NCI-H526 treated with DMSO at 0.1 percent for 48 hours (cell line): ENCODE data around the gene FBXW11.

ENCODE experiments used
- DNase-seq: peaks from one replicate; lab custom pipeline; 2025; lab: John Stamatoyannopoulos, UW

Gene FBXW11

DNA sequence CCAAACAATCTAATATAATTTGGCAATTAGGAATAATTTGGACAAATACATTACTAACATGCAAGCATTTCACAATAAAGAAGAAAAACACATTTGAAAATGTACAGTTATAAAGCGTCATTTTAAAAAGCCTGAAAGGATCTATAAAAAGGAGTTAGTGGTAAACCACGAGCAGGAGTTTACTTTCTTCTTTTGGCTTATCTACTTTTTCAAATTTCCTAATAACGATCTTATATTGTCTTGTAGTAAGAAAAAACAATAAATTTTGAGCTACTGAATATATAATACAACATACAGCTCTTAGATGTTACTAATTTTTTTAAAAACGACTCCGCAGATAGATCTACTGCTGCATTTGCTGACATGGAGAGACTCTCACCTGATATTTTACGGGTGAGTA is 141.0 kb downstream of the FBXW11 start:
- no peak for DNase-seq

DNA sequence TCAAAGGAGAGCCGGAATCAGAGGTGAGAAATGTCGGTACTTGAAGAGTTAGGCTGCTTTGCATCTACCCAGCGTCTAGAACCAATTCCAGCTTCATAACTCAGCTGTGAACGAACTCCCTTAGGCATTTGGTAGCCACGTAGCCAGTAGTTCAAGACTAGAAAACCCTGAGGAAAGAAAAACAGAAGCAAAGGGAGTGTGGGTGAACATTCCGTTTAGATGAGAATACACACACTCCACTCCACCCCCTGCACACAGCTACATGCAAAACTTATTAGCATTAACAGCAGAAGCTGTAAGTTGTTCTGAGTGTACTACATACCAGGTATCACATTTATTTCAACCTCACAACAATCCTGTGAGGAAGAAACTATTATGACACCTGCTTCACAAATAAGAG is 142.5 kb downstream of the FBXW11 start:
- DNase-seq: no peak

DNA sequence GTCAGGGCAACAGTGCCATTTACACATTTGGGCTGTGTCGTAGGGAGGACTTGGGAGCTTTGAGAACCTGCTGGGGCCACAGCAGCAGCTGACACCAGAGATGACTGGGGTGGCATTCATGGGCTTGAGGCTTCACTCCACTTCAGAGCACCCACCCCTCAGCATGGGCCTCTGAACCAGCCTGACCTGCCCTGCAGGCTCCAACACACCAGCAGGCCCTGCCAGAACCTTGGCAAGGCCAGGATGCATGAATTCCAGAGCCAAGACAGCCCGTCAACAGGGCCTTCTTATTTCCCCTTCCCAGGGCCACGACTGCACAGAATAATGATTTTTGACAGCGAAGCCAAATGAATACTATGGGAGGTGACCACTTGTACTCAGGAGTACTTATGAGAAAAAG is 143.8 kb downstream of the FBXW11 start:
- DNase-seq: no peak

DNA sequence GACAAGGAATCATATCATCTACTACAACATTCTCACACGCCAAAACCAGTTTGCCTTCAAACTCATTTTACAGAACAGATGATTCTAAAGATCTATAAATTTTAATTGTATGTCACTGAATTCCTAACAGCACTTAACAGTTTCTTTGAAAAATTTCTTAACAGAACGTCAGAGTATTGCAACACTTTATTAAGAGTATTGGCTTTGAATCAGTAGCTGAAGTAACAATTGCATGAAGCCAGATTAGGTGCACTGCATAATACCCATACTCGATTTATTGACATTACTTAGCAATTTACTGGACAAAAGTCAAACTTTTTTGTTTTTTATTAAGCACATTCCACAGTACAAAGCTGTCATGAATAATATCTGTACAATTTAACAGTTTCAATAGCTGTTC is 145.1 kb downstream of the FBXW11 start:
- no peak for DNase-seq

DNA sequence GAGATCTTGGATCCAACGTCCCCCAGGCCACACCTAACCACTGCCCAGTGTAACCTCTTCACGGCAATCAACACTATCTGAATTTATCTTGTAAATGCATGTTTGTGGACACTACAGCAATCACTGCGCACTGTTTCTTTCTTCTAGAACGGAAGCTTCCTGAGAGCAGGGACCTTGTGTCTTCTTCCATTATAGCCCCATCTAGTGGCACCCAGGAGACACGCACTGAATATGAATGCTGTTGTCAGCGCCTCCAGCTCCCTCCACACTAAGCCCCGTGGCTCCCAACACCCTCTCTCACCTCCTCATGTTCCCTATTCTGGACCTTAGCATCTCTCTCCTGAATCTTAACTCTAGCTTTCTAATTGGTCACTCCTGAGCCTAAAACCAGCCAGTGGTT is 148.1 kb downstream of the FBXW11 start:
- no peak for DNase-seq

DNA sequence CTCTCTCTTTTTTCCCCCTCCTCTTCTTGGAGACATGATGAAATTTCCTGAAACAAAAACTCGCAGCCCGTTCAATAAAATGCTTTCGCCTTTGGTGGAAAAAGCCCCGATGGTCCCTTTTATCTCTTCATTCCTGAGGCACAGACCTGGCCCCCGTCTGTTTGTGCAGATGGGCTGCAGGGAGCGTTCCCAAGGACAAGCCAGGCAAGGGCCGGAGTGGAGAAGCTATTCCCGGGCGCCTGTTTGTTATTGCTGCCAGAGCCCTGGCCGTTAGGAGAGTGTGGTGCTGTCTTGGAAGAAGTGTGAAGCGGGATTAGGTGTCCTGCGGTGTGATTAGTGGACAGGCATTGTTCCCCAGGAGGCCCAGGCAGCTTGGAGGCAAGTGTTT is 149.0 kb downstream of the FBXW11 start:
- no peak for DNase-seq

DNA sequence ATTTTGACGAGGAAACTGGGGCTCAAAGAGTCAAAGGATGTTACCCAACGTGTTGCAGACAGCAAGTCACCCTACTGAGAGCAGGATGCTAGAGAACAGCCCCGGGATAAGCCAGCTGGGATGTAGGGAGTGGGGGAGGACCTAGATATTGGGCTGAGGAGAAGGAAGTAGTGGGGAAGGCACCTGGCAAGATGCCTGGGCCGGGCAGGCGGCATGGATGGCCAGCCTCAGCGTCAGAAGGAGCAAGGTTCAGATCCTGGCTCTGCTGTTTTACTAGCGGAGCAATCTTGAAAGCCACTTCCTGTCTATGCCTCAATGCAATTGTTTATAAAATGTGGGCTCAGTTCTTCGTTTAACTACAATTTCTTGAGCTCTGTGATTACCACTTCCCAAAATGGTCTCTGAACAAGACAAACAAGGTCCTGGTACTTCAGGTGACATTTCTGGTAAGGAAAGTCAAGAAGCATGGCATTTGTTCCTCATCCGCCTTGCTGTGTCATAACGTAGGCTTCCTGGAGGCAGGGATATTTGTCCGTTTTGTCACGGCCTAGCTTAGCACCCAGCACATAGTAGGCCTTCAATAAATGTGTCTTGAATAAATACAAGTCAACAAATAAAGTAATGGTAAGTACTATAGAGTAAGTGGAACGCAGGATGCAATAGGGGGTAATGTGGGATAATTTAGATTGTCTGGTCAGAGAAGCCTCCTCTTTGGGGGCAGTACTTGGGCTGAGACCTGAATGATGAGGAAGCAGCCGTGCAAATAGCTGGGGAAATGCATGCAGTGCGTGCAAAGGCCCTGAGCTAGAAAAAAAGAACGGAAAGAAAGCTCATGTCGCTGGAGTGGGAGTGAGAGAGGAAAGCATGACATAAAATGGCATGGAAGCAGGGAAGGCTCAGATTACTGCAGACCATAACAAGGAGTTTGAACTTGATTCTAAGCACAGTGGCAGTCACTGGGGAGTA is 150.4 kb downstream of the FBXW11 start:
- no peak for DNase-seq

DNA sequence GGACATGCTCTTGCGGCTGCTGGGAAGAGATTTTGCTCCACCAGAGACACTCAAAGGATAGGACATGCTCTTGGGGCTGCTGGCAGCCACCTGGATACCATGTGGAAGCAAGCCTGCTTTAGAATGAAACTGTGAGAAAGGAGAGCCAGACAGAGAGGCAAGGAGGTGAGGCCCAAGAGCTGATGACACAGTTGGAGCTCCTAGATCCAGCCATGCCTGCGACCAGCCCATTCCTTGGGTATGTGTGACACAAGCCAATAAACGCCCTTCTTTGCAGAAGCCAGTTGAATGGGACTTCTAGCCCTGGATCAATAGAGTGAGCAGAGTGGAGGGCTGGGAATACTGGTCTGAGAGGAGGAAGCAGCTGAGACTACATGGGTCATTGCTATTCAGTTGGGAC is 151.2 kb downstream of the FBXW11 start:
- no peak for DNase-seq

DNA sequence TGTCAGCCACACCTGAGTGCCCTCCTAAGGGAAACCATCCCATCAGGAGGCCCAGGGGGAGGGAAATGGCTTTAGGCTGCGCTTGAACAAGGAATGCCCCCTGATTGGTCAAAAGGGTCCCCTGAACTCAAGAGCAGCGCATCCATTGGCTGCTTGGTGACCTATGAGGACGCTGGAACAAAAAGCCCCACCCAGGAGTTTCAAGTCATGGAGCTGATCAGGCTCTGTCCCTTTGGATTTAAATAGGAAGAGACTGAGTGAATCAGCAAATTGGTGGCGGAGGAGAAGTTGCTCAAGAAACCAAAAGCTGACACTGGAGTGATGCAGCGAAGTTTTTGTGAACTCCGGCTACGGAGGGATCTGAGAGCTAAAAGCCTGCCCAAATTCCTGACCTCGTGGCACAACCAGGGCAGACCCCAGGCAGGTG is 154.2 kb downstream of the FBXW11 start:
- DNase-seq: no peak

DNA sequence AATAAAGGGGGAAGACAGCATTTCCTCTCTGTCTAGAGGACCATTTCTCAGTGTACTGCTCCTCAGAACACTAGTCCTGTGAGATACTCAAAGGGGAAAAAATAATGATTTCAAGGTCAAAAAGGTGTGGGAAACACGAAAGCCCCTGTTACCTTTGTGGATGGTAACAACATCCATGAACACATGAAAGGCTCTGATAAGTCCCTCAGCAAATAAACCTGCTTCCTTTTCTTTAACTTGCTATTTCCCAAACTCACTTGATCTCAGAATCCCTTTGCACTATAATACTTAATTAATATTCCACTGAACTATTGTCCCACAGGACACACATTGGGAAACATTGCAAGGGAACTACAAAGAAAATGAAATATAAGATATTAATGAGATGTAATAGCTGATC is 155.2 kb downstream of the FBXW11 start:
- DNase-seq: no peak

DNA sequence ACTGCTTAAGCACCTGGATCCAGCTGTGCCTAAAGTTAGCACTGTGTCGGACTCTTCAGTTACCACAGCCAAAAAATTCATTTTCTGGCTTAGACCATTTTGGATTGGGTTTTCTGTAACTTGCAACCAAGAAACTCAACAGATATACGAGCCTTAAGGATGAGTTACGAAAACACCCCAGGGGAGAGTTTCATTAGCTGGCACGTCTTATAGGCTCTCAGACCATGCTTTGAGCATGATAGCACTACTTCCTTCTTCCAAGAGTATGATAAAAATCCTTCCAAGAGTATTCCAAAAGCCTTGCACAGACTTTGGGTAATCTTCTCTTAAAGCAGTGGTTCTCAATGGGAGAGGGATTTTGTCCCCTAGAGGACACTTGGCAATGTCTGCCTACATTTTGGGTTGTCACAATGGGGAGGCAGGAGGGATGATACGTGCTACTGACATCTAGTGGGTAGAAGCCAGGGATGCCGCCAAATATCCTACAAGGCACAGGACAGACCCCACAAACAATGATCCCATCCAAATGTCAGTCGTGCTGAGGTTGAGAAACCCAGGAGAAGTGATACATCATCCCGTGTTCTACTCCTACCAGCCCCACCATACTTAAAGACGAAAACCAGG is 156.0 kb downstream of the FBXW11 start:
- no peak for DNase-seq

DNA sequence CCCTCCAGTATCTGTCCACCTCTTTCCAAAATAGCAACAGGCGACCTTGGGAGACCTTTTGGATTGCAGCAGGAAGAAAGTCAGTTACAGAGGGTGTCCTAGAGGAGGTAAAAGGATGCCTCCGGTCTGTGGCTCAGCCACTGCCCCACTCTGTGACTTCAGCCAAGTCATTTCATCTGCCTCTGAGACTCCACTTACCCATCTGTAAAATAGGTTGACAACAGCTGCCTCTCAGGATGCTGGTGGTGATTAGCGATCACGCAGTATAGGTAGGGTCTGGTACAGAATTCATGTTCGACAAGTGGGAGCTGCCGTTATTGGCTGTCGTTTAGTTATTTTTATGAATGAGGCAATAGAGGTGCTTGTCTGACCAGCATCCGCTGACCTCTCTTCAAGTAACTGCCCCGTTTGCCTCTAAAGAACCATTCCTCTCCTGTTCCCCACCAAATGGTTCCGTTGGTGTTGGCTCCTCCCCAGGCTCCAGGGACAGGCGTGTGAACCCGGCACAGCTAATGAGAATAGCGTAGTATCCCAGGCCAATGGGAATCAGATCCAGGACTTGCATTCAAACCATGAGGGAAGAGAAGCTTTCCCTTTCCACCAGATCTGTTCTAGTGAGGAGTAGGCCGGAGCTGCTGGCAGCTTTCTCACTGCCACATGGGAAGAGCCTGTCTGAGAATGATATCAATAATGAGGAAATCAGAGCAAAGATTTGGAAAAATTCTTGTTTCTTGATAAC is 156.7 kb downstream of the FBXW11 start:
- no peak for DNase-seq

DNA sequence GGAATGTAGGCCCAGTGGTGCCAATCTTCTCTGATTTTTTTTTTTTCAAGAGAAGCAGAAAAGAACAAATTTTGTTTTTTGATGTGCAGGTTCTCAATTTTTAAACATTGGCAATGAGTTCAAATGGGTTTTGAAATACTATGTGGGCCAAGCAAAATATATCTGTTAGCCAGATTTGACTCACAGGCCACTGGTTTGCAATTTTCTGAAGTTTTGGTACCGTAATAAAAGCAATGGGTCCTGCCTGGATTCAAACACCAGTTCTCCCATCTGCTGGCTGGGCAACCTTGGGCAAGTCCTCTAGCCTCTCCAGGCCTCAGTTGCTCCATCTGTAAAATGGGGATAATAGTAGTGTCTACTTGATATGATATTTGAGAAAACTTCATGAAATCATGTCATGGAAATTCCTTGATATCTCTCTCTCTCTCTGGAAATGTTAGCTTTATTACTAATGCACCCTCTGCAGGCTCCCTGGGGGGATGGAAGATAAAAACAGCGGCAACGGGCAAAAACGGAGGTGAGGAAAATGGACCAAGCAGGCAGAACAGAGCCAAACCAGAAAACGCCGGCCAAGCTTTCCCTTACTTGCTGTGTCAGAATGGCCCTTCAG is 157.4 kb downstream of the FBXW11 start:
- DNase-seq: no peak

DNA sequence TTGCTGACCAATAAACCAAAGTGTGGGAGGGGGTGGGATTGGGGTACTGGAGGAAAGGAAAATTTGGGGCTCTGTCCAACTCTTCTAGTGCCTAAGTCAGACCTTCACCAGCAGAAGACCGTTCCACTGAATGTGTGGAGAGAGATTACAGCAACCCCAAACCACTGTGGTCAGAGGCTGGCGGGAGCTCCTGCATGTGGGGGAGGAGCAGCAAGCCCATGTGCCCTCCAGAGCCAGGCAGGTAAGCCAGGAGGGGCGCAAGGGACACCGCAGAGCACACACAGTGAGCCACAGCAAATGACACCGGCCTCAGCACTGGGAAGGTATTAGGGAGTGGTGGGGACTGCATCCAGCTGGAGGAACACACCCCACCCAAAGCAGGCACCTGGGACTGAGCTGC is 158.0 kb downstream of the FBXW11 start:
- DNase-seq: no peak

DNA sequence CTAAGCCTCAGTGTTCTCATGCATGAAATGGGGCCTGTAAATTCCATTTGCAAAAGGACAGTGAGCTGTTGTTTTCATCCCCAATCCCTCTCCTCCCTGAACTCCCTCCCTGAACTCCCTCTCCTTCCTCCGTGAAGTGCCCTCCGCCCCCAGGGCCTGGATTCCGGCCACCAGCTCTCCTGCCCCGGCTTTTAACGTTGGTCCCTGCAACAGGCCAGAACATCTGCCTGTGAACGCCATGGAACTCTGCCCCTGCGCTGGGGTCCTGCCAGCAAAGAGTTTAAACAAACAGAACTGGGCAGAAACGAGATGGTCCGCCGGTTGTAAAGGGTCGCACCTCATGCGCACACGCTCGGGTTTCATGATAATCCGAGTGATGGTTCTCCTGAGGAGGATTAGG is 158.4 kb downstream of the FBXW11 start:
- no peak for DNase-seq

DNA sequence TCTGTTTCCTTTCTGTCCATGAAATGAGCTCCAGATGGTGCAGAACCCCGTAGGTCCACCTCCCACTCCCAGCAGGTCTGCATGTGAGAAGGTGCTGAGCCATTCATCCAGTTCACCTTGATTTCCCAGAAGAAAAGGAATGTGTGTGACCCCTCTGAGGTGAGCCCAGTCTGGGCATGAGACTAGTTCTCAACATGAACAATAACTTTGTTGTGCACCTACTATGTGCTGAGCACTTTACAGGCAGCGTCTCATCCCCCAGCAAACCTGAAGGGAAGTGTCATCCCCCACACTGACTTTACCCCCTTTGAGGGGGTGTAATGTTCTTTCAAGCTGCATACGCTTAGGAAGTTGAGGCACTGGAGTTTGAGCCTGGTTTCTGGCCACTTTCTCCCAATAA is 159.4 kb downstream of the FBXW11 start:
- DNase-seq: no peak

DNA sequence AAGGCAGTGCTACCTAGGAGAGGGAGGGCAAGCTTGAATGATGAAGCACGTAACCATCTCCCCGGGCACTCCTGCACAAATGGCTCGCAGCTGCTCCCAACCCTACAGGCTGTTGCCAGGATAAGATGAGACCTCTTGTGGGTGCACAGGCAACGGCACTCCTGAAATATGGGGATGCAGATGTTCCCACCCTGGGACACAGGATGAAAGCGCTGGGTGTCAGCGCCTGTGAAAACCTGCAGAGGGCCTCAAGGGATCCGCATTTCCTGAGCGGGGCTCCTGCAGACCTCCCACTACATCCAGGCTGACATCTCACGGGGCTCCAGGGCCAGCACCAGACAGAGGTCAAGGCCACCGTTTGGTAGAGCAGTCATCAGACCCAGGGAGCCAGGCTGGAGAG is 160.1 kb downstream of the FBXW11 start:
- DNase-seq: no peak

DNA sequence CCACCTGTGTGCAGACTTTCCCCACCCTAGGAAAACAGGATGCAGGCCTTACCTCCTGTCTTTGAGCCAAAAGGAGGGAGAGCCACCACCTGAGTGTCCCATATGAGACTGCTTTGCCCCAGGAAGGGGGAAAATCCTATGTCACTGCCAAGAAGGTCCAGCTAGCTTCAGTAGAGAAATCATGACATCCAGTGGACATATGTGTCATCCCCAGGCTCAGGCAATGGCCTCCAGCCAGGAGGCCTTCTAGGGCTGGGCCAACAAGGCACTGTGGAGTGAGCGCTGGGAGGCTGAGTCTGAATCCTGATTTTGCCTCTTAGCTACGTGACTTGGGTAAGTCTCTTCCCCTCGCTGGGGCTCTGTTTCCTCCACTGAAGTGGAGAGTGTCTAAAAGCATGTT is 160.6 kb downstream of the FBXW11 start:
- no peak for DNase-seq

DNA sequence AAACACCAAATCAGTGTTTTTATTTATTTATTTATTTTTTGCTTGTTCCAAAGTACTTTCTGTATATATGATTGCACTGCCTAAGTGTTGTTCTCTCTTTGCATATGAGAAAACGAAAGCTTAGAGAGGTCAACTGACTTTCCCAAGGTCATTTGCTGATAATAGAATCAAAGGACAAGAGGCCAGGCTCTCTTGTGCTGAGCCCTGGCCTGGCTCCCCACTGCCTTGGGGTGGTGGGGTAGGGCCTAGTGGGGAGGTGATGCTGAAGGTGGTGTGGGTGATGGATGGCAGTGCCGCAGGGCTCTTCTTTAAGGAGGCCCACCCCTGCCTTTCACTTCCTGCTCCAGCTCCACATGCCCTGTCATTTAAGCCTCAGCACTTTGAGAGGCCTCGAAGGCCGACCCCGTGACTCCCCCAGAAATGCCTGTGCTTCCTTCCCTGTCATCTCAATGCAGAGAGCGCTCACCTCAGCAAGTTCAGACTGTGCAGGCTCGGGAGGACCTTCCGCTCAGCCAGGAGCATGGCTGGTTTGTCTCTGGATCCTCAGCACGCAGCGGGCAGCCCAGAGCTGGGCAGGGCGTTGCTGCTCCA is 161.3 kb downstream of the FBXW11 start:
- no peak for DNase-seq

DNA sequence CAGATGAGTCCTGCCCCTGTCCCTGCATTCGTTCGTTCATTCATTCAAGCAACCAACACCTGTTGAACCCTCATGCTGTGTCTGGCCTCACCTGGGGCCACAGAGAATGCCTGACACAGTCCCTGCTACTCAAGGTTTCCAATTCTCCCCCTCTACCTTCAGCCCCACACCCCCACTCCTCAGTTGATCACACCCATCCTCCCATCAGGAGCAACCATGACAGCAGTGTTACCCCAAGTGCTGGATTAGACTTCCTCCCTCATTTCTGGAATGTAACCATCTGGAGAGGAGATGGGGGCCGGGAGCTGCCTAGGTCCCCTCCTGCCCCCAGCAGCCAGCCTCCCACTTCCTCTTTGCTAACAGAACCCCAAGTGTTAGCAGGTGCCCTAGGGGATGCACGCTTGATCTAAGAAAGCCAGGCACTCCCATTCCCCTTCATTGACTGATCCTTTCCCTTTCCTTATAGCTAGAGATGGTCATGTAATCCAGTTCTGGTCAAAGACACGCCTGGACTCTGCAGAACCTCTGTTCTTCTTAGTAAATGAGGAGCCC is 163.6 kb downstream of the FBXW11 start:
- DNase-seq: no peak

DNA sequence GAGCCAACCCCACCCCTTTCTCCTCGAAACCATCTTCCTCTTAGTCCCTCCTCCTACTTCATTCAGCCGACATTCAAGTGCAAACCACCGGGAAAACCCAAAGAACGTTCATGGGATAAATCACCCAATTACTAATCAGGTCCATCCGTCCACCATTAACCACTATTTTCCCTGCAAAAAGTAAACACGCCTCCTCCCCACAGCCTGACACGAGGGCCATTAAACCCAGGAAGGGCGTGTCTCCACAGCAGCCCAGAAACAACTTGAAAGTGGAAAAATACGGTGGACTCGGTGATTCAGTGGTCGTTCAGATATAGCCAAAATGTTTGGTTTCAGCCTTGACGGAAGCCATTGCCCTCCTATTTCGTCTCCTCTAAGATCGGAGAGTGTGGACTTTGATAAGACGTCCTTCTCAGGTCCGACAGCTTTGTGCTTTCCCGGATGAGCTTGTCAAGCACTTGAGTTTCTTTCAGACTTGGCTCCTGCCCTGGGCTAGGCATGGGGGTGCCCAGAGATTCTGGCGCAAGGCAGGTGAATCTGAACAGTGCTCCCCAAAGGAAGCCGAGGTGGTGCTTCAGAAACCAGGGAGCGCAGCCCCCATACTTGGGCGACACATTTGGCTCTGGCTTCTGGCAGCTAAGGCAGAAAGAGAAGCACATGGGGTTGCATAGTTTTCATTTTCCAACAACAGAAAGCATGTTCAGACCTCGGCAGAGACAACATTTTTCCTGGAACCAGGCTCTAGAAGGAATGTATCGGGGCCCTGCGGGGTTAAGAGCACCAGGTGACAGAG is 164.3 kb downstream of the FBXW11 start:
- no peak for DNase-seq
